Endothelial cell of umbilical vein (primary cell): ENCODE measurements around the gene RPL22L1. TPM values are rescaled to one million over a fixed set of nuclear protein-coding genes. Genes with fewer than 3 reads are reported as not detected.

Experiments
- Bru-seq: library from RNA; stranded (reverse); fragments of 400-500 nt; gene quantifications from one replicate; lab custom pipeline; 2021; lab: Mats Ljungman, UMichigan
- BruChase-seq, 2 experiments: library from RNA; stranded (reverse); fragments of 400-500 nt; gene quantifications; one replicate each; lab custom pipeline; 2021; lab: Mats Ljungman, UMichigan
- BruUV-seq: library from RNA; stranded (reverse); fragments of 400-500 nt; replicated peaks from 2 replicates; lab custom pipeline; 2021; lab: Mats Ljungman, UMichigan
- CTCF ChIA-PET: fragments of 300-600, 350-600 bp; sonication (Branson Sonifier 250); formaldehyde crosslinking; loops from one replicate; lab custom pipeline; 2021; ENCODE audit warnings: antibody characterized with exemption, inconsistent platforms; lab: Charles Lee
- POLR2A ChIA-PET: fragments of 300-600, 350-600 bp; sonication (Branson Sonifier 250); formaldehyde crosslinking; loops from one replicate; lab custom pipeline; 2021; ENCODE audit warnings: antibody characterized with exemption, inconsistent platforms; lab: Charles Lee
- DNase-seq: peaks from one replicate; pipeline ENCODE4 v3.0.0-alpha.2; 2011; ENCODE audit warnings: low read depth, low spot score
- FAIRE-seq: peaks from 2 replicates; lab custom pipeline; 2011; peaks lifted over from hg19 to GRCh38; lab: Jason Lieb, UNC
- H2AFZ ChIP-seq: 2 replicates; pipeline ENCODE4 v1.6.0; 2012; ENCODE audit warnings: low read depth, low read length, control low read depth, inconsistent platforms
- H3K27ac ChIP-seq: 2 replicates; pipeline ENCODE4 v1.5.1; 2011; ENCODE audit warnings: low read depth, mild to moderate bottlenecking, control low read depth, low read length, moderate library complexity; ENCODE audit not compliant: insufficient read depth
- H3K27me3 ChIP-seq, 2 experiments: 2 replicates each; pipeline versions ENCODE4 v1.6.0 to v1.6.1; 2011; ENCODE audit warnings: low read length in 2 of 2, mixed read lengths in 1 of 2; ENCODE audit not compliant: control insufficient read depth in 2 of 2, insufficient read depth in 2 of 2
- H3K36me3 ChIP-seq, 2 experiments: 2 replicates in 1 of 2; 3 replicates in 1 of 2; pipeline ENCODE4 v1.5.1; 2011; ENCODE audit warnings: low read length in 2 of 2, mild to moderate bottlenecking in 1 of 2, moderate library complexity in 1 of 2; ENCODE audit not compliant: control insufficient read depth in 2 of 2, insufficient read depth in 2 of 2; ENCODE audit errors: extremely low read depth in 1 of 2
- H3K4me1 ChIP-seq: 3 replicates; pipeline ENCODE4 v1.5.1; 2011; ENCODE audit warnings: mild to moderate bottlenecking, low read length; ENCODE audit not compliant: control insufficient read depth, insufficient read depth; ENCODE audit errors: extremely low read depth
- H3K4me2 ChIP-seq: 2 replicates; pipeline ENCODE4 v1.6.1; 2011; ENCODE audit warnings: low read length, control low read depth, mixed read lengths; ENCODE audit not compliant: insufficient read depth
- H3K4me3 ChIP-seq, 3 experiments: fragments of 200-600 bp in 1 of 3; sonication (generic), shearing (Covaris generic) in 1 of 3; replicated peaks in 1 of 3; 2 replicates each; pipeline ENCODE4 v1.5.1; 2011 to 2016; ENCODE audit warnings: control low read depth in 3 of 3, low read length in 3 of 3, mild to moderate bottlenecking in 2 of 3, inconsistent platforms in 1 of 3, low read depth in 1 of 3, moderate library complexity in 1 of 3; ENCODE audit not compliant: insufficient read depth in 1 of 3
- H3K79me2 ChIP-seq: 2 replicates; pipeline ENCODE4 v1.6.0; 2012; ENCODE audit warnings: low read length, inconsistent platforms; ENCODE audit not compliant: control insufficient read depth, insufficient read depth
- H3K9ac ChIP-seq: replicated peaks from 2 replicates; pipeline ENCODE3; 2011; ENCODE audit warnings: low read length, control low read depth; ENCODE audit not compliant: insufficient read depth; ENCODE audit errors: extremely low read depth
- H3K9me1 ChIP-seq: replicated peaks from 3 replicates; pipeline ENCODE4 v1.6.0; 2011; ENCODE audit warnings: mild to moderate bottlenecking, low read length; ENCODE audit not compliant: control insufficient read depth, insufficient read depth; ENCODE audit errors: extremely low read depth
- H3K9me3 ChIP-seq: replicated peaks from 2 replicates; pipeline ENCODE4 v1.5.1; 2012; ENCODE audit warnings: low read length, inconsistent platforms; ENCODE audit not compliant: control insufficient read depth, insufficient read depth
- H4K20me1 ChIP-seq: replicated peaks from 2 replicates; pipeline ENCODE3; 2011; ENCODE audit warnings: mild to moderate bottlenecking, low read length; ENCODE audit not compliant: control insufficient read depth, insufficient read depth; ENCODE audit errors: extremely low read depth
- EZH2 ChIP-seq: IDR thresholded peaks from 2 replicates; pipeline ENCODE4 v1.6.1; 2012; ENCODE audit warnings: borderline replicate concordance, low read depth, mild to moderate bottlenecking, moderate library complexity, low read length, inconsistent platforms; ENCODE audit not compliant: severe bottlenecking
- FOS ChIP-seq: IDR thresholded peaks from 2 replicates; pipeline ENCODE4 v1.6.1; 2011; ENCODE audit warnings: mild to moderate bottlenecking, low read length, moderate library complexity, borderline replicate concordance; ENCODE audit not compliant: insufficient read depth
- GATA2 ChIP-seq: IDR thresholded peaks from 2 replicates; pipeline ENCODE4 v1.7.0; 2011; ENCODE audit warnings: low read depth, mild to moderate bottlenecking, moderate library complexity, mixed read lengths, low read length; ENCODE audit not compliant: insufficient read length, insufficient read depth
- JUN ChIP-seq: IDR thresholded peaks from 2 replicates; pipeline ENCODE4 v1.6.1; 2011; ENCODE audit warnings: borderline replicate concordance, low read depth; ENCODE audit not compliant: insufficient read length, insufficient read depth
- MYC ChIP-seq: IDR thresholded peaks from one replicate; pipeline ENCODE4 v1.6.1; 2011; ENCODE audit warnings: mild to moderate bottlenecking, low read depth, low read length
- POLR2A ChIP-seq: IDR thresholded peaks from 2 replicates; pipeline ENCODE4 v1.6.1; 2012; ENCODE audit warnings: low read depth, mild to moderate bottlenecking, control low read depth, low read length
- POLR2AphosphoS5 ChIP-seq: IDR thresholded peaks from 2 replicates; pipeline ENCODE4 v1.6.1; 2012; ENCODE audit warnings: low read depth, mild to moderate bottlenecking, control low read depth, low read length, moderate library complexity; ENCODE audit not compliant: insufficient read depth
- dilution Hi-C: fragments of 300-500 bp; cut with MboI; formaldehyde crosslinking; loops from one replicate; pipeline ENCODE4 v1.15.0; 2019; ENCODE audit warnings: low sequenced_read_pairs; ENCODE audit not compliant: extremely low pct_ligation_motif_present
- intact Hi-C: fragments of 100-400 bp; cut with micrococcal nuclease; formaldehyde crosslinking; loops from one replicate; pipeline ENCODE4 v1.10.0; 2022
- long read RNA-seq: library from polyadenylated mRNA; stranded (forward); transcript quantifications from one replicate; pipeline ENCODE4 v2.0.0, GENCODE V29; 2021
- polyA minus RNA-seq, 3 experiments: library from RNA; depleted of rRNA, polyadenylated mRNA; stranded (reverse); fragments of >200 nt; gene quantifications; 1 replicate in 1 of 3; 2 replicates in 2 of 3; pipeline ENCODE4 v1.2.3, GENCODE V29; 2011
- polyA plus RNA-seq, 4 experiments: library from polyadenylated mRNA; depleted of rRNA in 3 of 4; stranded (reverse) in 3 of 4; unstranded in 1 of 4; fragments of >200 nt; gene quantifications; 2 replicates each; pipeline versions ENCODE4 v1.2.1 to v1.2.3, GENCODE V29; 2011 to 2012; ENCODE audit warnings: missing spikeins in 1 of 4
- total RNA-seq: library from RNA; stranded (reverse); gene quantifications from 2 replicates; pipeline ENCODE4 v1.2.3, GENCODE V29; 2021
- TF ChIP-seq, protein P1 (sequence below), 2 donors: IDR thresholded peaks; 1 replicate in 1 of 2; 2 replicates in 1 of 2; pipeline ENCODE4 v1.5.1; 2011; ENCODE audit warnings: low read length in 2 of 2, mild to moderate bottlenecking in 2 of 2, moderate library complexity in 2 of 2, control low read depth in 1 of 2, inconsistent platforms in 1 of 2, low read depth in 1 of 2; ENCODE audit not compliant: insufficient read depth in 1 of 2; ENCODE audit errors: extremely low read depth in 1 of 2
- TF ChIP-seq, protein P2 (sequence below): IDR thresholded peaks from 2 replicates; pipeline ENCODE4 v1.6.1; 2011; ENCODE audit not compliant: insufficient read depth, insufficient read length

RPL22L1 gene
- total RNA-seq (159 and 176 TPM in 2 replicates), polyA plus RNA-seq (26.3 and 65.0 TPM in 2 replicates), polyA minus RNA-seq (3.2 and 4.2 TPM in 2 replicates), Bru-seq, nascent RNA (percentile 98 among the genes with signal in this experiment), BruChase-seq, experiment 1, labeled RNA remaining after a 6-hour chase (percentile 97 among the genes with signal in this experiment), BruChase-seq, experiment 2, labeled RNA remaining after a 2-hour chase (percentile 93 among the genes with signal in this experiment)
- polyA plus RNA-seq (2011; cell fraction: cytosol; rRNA removed): 125 and 170 TPM in 2 replicates
- polyA plus RNA-seq (2011; cell fraction: nucleus; rRNA removed): 31.9 and 74.8 TPM in 2 replicates
- 443 and 489 TPM in 2 replicates for polyA plus RNA-seq (2012)
- polyA minus RNA-seq (2011; cell fraction: cytosol; rRNA and poly(A)+ RNA removed): 8.1 TPM
- 11.7 and 20.3 TPM in 2 replicates for polyA minus RNA-seq (2011; cell fraction: nucleus; rRNA and poly(A)+ RNA removed)
- long read RNA-seq, transcript RPL22L1-202 (4 exons, 506 nt): minor isoform, 11 of 137 reads
- long read RNA-seq, transcript RPL22L1-201 (4 exons, 2,190 nt): major isoform, 115 of 137 reads
- long read RNA-seq, transcript RPL22L1-204 (4 exons, 581 nt): minor isoform, 5 of 137 reads
- long read RNA-seq, partial matches to known transcripts: 3 of 137 reads
- long read RNA-seq, other reads (novel, unspliced or antisense): 2 of 137 reads

DNA sequence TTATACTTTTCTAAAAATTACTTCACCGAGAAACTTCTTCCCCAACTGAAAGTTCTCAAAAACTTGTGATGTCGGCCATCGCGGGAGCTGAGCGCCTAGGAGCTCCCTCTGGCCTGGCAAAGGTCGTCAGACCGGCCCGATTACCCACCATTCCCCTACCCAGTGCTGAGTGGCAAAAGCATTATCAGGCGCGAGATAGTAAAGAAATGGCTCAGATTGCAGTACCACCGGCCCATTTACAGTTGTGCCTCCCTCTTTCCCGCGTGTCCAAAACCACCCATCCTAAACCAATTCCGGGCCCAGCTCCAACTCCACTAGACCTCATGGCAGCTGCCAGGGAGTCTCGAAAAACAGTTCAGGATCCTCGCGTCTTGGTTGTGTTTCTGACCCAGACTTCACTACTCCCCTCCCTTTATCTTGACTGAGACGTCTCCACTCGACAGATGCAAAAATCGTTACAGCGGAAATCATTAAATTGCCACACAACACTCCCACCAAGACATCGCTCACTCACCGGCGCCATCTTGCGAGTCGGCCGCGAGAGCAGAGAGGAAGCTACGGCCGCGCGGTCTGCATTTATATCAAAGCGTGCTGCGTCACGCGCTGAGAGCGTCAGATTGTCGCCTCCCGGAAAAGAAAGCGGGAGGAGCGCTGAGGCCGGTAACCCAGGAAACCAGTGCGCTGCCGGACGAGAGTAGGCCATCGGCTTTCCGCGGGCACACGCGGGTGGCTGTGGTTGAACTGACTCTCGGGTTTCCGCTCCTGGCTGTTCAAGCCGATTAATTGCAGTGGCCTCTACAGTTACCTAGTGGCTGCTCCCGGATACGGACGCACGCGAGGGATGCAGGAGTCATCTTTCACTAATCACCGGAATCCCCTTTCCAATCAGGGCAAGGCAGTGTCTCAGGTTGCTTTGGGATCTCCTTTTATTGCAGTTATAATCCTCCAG, at the start of gene RPL22L1:
TSS of gene RPL22L1 (minus strand) at position 551 of the 949 bp plus-strand sequence. CDS start at position 523, 28 bp downstream.
- H4K20me1 ChIP-seq: no peaks in the 10 kb centered on the region
- H3K79me2 ChIP-seq: peaks cover 28% of the 10 kb centered on the region
- POLR2A ChIA-PET: interaction anchor here (0.6 to 1.5 kb wide), 5 partner anchors 32 to 186 kb away, joined by 3 to 7 read pairs (median 3); partner anchors contain the start of gene EIF5A2
- H3K36me3 ChIP-seq: peaks cover 13 to 14% of the 10 kb centered on the region in 2 experiments
- H3K27ac ChIP-seq: peak within 1 kb of the TSS; percentile 87
- DNase-seq (peak; percentile 94), FAIRE-seq (peak; percentile 97)
- TF ChIP-seq POLR2A: peak; percentile 99
- TF ChIP-seq, protein P1, sequence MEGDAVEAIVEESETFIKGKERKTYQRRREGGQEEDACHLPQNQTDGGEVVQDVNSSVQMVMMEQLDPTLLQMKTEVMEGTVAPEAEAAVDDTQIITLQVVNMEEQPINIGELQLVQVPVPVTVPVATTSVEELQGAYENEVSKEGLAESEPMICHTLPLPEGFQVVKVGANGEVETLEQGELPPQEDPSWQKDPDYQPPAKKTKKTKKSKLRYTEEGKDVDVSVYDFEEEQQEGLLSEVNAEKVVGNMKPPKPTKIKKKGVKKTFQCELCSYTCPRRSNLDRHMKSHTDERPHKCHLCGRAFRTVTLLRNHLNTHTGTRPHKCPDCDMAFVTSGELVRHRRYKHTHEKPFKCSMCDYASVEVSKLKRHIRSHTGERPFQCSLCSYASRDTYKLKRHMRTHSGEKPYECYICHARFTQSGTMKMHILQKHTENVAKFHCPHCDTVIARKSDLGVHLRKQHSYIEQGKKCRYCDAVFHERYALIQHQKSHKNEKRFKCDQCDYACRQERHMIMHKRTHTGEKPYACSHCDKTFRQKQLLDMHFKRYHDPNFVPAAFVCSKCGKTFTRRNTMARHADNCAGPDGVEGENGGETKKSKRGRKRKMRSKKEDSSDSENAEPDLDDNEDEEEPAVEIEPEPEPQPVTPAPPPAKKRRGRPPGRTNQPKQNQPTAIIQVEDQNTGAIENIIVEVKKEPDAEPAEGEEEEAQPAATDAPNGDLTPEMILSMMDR (IDR thresholded peaks at IDR 0.05; ENCODE audit: extremely low read depth in 1 of 2, insufficient read depth in 1 of 2, low read depth in 1 of 2, low read length in 2 of 2): peak in 1 of 2 donors; percentile 13
- TF ChIP-seq POLR2AphosphoS5: peak; percentile 100
- TF ChIP-seq EZH2: no peak
- TF ChIP-seq JUN: no peak
- no peak for TF ChIP-seq FOS
- no peak for TF ChIP-seq GATA2
- TF ChIP-seq, protein P2, sequence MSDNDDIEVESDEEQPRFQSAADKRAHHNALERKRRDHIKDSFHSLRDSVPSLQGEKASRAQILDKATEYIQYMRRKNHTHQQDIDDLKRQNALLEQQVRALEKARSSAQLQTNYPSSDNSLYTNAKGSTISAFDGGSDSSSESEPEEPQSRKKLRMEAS: peak; percentile 69
- TF ChIP-seq MYC: peak; percentile 47
- no peaks in the 10 kb centered on the region for H3K27me3 ChIP-seq
- peak within 1 kb of the TSS; percentile 94 for H3K4me2 ChIP-seq
- peak within 1 kb of the TSS; percentile 98 for H3K9ac ChIP-seq
- TSS peak; percentile 93 for BruUV-seq
- H3K9me3 ChIP-seq: no peaks in the 10 kb centered on the region
- no peaks in the 10 kb centered on the region for H3K9me1 ChIP-seq
- CTCF ChIA-PET: interaction anchor here (0.6 to 2.1 kb wide), 5 partner anchors 58 to 456 kb away, joined by 3 to 8 read pairs (median 3); partner anchors contain the start of gene CLDN11
- H3K4me3 ChIP-seq: peak within 1 kb of the TSS; percentile 79 to 94 (median 84)
- dilution Hi-C loops: no loop called here
- intact Hi-C loops: loop anchor here (1.0 to 5.0 kb wide), 2 partner anchors 38 to 458 kb away; partner anchors contain the start of gene EIF5A2
- peak within 1 kb of the TSS; percentile 52 for H2AFZ ChIP-seq
- H3K4me1 ChIP-seq: peaks cover 21% of the 10 kb centered on the region
